Measurements from ENCODE around the gene PLK5. TPM values are rescaled to one million over a fixed set of nuclear protein-coding genes. Genes with fewer than 3 reads are reported as not detected.
"Not testable (repeated sequence)": the region's sequence is repeated elsewhere in the genome, so short reads cannot be mapped to it uniquely, and the experiment has no call there.

The PLK5 gene, protein sequence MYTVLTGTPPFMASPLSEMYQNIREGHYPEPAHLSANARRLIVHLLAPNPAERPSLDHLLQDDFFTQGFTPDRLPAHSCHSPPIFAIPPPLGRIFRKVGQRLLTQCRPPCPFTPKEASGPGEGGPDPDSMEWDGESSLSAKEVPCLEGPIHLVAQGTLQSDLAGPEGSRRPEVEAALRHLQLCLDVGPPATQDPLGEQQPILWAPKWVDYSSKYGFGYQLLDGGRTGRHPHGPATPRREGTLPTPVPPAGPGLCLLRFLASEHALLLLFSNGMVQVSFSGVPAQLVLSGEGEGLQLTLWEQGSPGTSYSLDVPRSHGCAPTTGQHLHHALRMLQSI
- 0.26 TPM for polyA plus RNA-seq (2013, experiment 1 of 2; ENCODE audit: insufficient read length)
- polyA plus RNA-seq (2013, experiment 2 of 2; ENCODE audit: insufficient read length) = 0.31 TPM

DNA sequence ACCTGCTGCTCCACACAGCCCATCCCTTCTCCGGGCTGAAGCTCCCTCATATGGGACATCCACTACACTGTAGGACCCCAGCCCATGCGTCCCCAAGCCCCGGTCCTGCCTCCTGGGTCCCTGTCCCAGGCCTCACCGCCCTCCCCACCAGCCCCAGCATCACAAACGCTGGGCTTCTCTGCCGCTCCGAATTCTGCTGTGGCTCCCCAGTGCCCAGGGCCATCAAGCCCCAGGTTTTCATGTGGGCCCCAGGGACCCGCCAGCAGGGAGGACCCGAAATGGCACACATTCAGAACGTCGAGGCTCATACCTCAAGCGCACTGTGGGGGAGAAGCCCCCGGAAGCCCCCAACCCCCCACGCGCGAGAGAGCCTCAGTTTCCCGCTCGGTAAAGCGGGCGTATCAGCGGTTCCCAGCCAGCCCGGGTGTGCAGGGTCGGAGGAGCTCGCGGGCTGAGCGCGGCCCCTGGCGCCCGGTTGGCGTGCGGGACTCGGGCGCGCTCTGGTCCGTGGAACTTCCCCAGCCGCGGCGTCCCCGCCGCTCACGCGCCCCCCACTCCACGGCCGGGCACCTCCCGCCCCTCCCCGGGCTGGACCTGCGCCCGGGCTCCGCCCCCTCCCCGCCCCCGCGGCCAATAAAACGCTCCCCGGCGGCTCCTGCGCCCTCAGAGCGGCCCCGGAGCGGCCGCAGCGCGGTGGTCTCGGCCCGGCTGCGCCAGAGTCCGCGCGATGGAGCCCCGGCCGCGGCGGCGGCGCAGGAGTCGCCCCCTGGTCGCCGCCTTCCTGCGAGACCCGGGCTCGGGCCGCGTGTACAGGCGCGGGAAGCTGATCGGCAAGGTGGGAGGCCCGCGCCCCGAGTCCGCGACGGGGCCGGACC is at the start of gene PLK5:
PLK5 (plus strand) TSS at position 666 of the 875 bp plus-strand sequence. CDS start 2,920 bp downstream, outside the sequence.
- no peak for DNase-seq

DNA sequence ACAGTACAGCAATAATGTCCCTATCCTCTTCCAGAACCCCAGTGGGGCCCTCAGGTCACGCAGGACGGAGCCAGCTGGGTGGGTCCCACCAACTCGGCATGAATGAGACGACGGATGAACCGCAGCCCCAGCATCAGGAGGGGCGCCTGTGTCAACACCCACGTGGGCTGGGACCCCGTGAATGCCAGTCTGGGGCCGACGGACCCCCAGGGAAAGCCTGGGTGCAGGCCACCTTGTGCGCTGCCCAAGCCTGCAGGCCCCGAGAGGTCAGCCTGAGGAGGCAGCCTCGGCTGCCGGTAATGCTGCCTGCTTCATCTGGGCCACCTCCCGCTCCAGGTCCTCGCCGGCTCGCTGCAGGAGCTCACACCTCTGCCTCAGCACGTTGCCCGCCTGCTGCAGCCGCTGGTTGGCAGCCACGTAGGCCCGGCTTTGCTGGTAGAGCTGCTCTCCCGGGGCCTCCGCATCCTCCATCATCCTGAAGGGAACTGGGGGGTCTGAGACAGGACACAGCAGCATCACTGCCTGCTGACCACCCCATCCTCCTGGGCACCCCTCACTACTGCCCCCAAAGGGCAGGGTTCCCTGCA is 49.0 kb upstream of the PLK5 start:
- DNase-seq = no peak

DNA sequence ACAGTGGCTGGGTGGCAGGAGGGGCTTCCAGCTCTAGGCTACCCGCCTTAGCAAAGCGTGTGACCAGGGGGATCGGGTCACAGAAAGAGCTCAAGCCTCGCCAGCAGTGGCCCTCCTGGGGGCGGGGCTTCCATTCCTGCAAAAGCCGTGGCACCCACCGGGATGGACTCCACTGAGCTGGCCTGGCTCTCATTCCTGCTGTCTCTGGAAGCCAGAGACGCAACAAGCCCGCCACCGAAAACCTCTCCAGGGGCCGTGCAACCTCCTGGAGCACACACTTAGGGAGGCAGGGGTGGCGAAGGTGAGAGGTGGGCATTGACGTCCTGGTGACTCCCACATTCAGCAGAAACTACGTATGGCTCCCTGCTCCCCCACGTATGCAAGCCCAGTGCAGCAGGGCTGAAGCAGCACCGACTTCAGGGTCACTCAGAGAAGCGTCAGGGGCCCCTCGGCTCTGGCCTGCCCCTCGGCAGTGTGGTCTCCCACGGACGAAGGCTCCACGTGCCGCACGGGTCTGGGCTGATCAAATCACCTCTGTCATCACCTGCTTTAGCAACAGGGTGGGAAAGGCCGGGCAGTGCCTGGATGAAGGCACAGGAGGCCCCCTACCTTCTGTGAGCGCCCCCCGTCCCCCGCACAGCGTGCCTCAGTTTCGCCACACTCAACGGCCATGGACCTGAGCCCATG is 48.0 kb upstream of the PLK5 start:
- no peak for DNase-seq

DNA sequence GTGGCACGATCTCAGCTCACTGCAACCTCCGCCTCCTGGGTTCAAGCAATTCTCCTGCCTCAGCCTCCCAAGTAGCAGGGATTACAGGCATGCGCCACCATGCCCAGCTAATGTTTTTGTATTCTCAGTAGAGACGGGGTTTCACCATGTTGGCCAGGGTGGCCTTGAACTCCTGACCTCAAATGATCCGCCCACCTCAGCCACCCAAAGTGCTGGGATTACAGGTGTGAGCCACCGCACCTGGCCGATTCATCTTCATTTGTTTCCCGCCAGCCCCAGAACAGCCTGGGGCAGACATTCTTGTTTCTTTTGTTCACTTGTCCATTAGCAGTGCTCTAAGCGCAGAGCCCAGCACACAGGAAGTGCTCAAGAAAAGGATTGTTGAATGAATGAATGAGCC is 46.8 kb upstream of the PLK5 start:
- not testable (repeated sequence) for DNase-seq

DNA sequence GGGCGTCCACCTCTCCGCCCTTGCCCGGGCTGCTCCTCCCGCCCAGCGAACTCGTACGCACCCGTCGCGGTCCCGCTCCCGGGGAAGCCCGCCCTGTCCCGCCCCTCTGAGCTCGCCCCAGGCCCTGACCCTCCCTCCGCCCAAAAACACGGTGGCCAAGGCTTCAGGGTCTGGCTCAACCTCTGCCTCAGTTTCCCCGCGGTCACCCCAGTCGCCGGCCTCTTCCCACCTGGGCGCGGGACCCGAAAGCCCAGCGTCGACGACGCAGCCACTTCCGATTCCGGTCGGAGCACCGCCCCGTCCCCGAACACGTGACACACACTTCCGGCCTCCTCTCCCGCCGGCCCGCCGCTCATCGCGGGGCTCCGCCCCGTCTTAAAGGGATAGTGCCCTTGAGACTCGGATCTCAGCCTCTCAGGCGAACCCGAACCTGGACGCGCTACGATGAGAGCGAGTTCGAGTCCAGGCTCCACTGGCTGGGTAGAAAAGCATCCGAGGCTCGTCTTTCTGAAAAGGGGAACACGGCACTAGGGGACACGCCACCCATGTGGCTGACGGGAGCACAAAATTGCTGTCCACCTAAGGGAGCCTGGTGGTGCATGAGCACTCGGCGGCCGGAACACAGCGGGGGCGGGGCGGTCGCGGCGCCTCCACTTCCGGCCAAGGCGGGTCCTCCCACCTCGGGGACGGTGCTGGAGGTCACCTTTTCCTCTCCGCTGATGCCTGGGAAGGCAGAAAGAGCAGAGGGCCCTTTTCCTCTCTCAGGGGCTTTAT is 44.8 kb upstream of the PLK5 start, which contains the start of gene C19orf25:
C19orf25 (minus strand) TSS at position 282 of the 774 bp plus-strand sequence. CDS start 312 bp downstream, outside the sequence.
- DNase-seq = peak; percentile 93

DNA sequence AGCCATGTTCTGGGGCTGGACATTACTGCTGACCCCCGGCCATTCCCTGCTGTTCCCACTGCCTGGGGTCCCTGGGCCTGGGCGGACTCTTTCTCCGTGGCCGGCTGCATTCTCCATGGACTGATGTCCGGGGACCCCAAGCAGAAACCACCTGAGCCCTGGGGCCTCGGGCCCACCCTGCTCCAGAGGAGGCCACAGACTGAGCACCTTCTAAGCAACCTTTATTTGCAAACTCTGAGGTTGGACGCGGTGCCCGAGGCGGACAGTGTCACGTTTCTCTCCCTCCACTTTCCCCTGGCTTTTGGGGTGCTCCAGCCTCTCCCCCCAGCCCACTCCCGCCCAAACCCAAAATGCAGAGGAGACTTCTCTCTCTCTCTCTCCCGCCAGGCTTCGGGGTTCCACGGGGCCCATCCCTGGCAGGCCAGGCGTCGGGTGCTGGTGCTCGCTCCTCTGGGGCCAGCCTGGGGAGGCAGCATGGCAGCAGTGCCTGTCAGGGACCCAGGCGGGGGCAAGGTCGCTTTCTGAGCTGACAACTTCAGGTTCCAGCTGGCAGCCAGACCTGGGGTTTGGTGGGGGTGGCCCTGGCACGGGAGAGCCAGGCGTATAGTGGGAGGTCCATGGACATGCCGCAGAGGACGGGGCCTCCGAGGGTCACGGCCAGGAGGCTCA is 42.5 kb upstream of the PLK5 start:
- no peak for DNase-seq

DNA sequence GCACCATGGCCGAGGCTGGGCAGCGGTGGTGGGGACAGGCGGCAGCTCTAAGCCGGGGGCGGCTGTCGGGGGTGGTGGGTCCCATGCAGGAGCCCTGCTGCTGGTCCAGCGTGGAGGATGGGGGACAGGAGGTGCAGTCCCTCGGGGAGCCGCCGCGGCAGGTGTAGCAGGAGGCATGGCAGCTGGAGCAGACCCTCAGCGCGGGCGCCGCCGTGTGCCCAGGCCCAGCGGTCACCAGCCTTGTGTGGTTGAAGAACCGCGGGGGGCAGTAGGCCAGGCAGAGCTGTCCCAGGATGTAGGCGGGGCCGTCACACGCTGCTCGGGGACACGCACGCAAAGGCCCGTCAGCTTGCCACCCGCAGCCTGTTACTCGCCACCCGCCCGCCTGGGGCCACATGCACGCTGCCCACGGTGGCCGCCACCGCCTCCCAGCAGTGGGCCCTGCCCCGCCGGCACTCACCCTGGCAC is 42.0 kb upstream of the PLK5 start:
- DNase-seq = no peak

DNA sequence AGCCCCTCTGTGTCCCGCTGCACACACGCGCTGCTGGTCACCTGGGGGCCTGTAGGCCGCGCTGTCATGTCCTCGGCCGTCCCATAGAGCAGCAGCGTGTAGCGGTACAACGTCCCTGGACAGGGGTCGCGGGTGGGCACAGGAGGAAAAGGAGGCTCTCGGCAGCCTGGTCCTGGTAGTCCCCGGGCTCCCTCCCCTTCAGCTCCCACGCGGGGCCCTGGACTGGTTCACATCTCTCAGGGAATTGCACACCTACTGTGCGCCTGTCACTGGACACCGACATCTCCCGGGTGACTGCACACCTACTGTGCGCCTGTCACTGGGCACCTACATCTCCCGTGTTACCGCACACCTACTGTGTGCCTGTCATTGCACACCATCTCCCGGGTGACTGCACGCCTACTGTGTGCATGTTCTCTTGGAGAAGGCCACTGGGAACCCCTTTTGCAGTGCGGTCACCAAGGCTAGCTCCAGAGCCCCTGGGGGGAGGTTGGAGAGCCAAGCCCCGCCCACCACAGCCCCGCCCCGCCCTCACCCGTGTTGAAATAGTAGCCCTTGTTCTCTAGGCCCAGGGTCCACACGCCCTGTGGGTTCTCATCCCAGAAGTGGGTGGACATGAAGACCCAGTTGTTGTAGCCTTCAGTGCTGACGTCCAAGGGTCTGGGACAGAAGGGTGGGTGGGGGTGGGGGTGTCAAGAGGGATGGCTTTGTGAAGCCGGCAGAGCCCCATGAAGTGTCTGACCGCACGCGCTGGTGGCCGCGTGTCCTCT is 41.3 kb upstream of the PLK5 start:
- no peak for DNase-seq

DNA sequence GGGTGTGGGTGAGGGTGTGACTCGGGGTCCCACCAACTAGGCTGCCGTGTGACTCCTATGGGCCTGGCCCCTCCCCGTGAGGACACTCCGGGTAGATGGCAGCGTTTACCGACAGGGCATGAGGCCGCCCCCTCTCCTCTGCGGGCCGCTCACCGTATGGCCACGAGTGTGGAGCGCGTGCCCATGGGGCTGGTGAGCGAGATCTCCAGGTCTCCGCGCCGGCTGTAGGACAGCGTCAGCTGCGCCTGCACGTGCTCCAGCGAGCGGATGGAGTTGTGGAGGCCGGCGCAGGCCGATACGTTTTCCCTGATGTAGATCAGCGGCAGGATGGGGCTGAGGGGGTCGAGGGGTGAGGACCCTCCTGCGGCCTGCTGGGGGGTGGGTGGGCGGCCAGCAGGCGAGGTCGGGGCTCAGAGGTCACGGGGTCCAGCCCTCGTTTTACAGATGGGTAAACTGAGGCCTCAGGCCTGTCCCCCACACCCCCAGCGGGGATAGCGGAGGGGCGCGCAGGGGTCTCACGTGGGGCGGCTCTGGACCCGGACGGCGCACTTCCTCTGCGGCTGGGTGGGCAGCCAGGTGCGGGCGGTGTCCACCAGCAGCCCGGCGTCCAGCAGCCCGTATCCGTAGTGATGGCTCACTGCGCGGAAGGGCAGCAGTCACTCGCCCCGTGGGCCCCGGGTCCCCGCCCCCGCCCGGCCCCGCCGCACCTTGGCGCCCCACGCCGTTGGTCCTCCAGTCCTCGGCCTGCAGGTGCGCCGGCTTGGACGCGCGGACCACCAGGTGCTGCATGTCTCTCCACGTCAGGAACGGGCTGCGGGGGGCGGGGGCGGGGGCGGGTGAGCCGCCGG is 40.5 kb upstream of the PLK5 start:
- no peak for DNase-seq

DNA sequence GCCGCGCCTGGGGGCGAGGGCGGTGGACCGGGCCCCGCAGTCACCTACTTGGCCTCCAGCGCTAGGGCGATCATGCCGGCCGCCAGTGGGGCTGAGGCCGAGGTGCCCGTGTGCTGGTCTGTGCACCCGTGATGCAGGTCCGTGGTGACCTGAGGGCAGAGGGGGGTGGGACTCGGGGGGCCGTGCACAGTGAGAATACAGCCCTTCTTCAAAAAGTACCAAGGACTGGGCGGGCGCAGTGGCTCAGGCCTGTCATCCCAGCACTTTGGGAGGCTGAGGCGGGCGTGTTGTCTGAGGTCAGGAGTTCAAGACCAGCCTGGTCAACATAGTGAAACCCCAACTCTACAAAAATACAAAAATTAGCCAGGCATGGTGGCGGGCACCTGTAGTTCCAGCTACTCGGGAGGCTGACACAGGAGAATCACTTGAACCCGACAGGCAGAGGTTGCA is 39.9 kb upstream of the PLK5 start:
- no peak for DNase-seq

DNA sequence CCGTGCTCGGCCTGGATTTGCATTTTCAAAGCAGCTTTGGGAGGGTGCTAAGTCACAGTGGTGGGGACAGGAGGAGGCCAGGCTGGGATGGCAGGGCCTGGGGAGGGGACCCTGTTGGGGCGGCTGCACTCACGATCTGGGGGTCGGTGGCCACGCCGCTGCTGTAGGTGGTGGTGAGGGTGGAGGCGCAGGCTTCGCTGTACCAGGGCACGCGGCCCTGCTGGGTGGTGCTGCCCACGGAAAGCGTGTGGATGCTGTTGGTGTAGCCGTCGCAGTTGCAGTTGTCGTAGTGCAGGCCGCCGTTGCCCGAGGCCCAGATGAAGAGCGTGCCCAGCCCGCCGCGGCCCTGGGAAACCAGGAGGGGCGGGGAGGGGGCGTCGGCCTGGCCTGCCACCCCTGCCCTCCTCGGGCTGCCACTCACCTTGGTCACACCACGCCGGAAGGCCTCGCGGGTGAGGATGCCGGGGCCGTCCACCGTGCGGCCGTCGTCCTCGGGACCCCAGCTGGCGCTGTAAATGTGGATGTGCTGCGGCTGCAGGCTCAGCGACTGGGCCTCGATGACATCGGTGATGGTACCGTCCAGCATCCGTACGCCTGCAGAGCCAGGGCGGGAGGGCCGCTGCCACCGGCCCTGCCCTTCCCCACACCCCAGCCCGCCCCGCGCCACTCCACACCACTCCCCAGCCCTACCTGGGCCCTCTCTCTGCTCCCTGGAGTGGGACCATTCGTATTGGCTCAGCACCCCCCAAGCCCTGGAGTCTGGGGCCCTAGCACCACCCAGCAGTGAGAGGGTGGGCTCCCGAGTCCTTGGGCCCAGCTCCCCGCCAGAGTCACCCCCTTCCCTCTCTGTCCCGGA is 36.9 kb upstream of the PLK5 start:
- no peak for DNase-seq

DNA sequence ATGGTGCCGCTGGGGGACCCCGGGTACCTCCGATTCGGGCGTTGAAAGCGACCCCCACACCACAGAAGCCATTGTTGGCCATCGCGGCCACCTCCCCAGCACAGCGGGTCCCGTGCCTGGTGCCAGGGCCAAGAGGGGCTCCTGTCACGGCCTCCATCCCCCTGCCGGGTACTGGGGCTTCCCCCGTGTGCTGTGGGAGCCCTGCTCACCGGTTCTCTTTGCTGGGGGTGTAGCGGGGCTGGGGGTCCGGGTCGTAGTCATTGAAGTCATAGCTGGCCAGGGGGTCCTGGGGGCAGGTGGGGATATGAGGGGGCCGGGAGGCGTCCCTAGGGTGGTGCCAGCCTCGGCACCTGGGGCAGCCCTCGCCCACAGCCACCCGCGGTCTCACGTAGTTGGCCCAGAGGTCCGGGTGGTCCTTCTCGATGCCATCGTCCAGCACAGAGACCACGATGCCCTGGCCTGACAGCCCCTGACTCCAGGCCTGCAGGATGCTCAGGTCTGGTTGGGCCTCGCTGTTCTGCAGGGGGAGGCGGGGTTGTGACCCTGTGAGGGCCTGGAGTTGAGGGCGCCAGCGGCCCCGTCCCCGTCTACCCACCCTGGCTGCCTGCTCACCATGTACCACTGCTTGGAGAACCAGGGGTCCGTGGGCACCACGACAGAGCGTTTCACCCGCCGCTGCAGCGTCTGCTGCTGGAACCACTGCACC is 36.1 kb upstream of the PLK5 start:
- no peak for DNase-seq

DNA sequence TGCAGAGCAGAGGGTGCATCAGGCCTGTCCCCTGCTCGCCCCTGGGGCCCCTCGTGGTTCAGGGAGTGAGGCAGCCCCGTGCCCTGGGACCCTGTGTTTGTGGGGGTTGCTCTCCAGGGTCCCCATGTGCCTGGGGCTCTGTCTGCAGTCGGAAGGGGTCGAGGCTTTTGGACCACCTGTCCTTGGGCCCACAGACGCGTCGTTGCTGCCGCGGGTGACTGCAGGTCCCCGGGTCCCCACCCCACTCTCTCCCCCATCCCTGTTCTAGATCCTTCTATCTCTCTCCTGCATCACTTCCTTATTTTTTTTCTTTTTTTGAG is 35.6 kb upstream of the PLK5 start:
- DNase-seq = no peak

DNA sequence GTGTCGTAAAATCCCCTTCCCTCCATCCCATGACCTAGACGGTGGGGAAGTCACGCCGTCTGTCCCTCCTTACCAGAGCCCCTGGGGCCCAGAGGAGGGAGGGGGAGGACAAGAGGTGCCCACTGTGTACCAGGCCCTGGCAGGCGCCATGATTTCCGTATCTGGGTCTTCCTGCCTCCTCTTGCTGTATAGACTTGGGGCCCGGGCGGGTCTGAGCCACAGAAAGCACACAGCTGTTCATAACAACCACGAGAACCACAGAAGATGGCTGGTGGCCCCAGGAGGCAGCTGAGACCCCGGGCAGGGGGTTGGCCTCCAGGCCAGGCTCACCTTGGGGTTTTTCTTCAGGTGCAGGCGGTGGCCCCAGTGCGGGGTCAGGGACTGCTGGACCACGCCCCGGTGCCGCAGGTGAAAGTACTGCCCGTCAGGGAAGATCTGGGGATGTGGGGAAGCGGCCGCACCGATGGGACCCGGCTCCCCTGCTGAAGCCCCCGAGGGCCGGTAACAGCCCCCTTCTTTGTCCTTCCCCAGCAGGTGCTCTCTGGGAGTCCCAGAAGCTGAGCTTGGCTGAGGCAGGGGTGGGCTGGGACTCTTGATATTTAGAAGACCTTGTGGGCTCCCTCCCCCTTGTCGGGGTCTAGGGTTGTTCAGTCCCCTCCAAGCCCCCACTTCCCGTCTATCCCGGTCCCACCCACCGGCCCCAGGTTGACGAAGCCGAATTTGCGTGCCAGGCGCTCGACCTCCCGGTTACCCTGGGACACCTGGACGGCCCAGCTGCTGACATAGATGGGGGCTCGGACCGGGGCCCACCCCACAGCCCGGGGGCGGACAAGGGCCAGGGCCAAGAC is 34.2 kb upstream of the PLK5 start:
- no peak for DNase-seq

DNA sequence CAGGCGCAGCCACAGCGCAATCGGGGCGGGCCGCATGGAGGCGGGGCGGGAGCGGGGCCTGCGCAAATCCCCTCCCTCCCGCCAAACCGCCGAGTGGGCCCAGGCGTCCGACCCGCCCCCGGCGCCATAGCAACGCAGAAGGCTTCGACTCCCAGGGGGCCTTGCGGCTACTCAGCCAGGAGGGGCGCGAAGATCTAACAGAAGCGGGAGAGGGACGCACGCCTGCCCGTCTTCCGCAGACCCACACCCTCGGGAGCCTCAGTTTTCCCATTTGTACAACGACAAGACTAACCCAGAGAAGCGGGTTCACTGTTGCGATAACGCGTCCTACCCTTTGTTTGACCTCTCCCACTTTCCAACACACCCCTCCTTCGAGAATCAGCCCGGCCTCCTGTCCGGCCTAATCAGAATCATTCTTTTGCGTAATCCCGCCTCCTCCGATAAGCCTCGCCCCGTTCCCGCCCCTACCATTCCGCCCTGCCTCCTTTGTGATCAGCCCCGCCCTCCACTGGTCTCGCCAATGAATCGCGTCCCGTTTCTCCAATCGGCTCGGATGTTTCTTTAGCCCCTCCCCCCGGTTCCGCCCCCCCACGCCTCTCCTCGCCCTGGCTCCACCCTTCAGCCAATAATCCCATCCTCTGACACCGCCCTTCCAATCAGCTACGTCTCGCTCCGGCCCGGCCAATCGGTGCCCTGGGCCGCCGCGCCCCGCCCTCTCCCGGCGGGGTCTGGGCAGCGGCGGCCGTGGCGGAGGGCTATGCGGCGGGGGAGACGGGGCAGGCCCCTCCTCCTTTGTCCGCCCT is 33.4 kb upstream of the PLK5 start, which contains the start of gene PCSK4:
PCSK4 (minus strand) TSS at position 40 of the 803 bp plus-strand sequence; CDS start at position 36, 4 bp downstream.
- DNase-seq = peak; percentile 99
